Stimulated activated CD8-positive, alpha-beta memory T cell treated with anti-CD3 and anti-CD28 coated beads, Interleukin-4, amount 100 ng/mL, for 4 hours (primary cell): ENCODE data around the gene DMBT1.

Experiments
- DNase-seq, 2 donors: peaks; one replicate each; pipeline ENCODE4 v3.0.0-alpha.2; 2020; ENCODE audit warnings: low read depth in 2 of 2, low spot score in 1 of 2

DMBT1 gene

DNA sequence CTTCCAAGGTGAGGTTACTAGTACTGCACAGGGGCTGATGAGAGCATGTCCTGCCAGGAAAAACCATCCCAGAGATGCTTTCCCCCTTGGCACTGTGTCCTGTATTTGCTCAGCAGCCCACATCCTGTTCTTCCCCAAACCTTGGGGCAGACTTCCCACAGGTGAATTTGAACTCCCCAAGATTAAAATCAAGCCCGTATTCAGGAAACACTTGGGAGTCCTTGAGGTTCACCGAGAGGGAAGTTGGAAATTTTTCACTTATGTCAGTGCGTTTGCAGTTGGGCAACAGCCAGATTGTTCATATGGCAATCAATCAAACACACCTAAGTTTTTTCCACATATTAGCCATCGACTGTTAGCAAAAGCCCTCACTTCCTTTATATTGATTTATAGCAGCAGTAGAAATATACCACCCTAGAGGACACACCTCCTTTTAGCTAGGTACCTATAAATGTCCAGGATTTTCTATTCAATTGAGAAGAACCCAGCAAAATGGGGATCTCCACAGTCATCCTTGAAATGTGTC, at the start of gene DMBT1:
Gene DMBT1, plus strand, starts transcription at position 476 of the 526 bp plus-strand sequence. Its CDS starts 17 bp downstream, at position 493.
- DNase-seq = no peak

DNA sequence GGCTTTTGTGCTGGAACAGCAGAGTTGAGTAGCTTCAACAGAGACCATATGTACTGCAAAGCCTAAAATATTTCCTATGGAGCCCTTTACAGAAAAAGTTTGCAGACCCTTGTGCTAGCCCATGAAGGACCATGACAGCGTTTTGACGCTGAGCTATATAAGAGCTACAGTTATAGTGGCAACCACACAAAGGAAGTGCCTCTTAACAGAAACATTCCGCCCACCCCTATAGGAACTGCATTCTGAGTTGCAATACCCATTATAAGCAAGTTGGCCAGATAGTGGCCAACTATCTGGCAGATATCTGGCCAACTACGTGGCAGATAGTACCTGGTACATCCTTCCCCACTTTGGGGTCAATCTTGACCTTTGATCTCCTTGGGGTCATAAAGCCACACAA, 47.5 kb upstream of the DMBT1 start:
- DNase-seq = no peak

DNA sequence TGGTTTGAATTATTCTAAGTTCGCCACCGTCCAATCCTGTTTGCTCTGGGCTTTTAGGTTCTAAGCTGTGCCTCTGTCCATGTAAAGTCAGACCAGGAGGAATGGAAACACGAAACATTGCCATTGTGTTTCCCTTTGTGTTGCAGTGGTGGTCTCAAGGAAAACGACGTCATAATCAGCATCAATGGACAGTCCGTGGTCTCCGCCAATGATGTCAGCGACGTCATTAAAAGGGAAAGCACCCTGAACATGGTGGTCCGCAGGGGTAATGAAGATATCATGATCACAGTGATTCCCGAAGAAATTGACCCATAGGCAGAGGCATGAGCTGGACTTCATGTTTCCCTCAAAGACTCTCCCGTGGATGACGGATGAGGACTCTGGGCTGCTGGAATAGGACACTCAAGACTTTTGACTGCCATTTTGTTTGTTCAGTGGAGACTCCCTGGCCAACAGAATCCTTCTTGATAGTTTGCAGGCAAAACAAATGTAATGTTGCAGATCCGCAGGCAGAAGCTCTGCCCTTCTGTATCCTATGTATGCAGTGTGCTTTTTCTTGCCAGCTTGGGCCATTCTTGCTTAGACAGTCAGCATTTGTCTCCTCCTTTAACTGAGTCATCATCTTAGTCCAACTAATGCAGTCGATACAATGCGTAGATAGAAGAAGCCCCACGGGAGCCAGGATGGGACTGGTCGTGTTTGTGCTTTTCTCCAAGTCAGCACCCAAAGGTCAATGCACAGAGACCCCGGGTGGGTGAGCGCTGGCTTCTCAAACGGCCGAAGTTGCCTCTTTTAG, 46.3 kb upstream of the DMBT1 start:
- DNase-seq = no peak

DNA sequence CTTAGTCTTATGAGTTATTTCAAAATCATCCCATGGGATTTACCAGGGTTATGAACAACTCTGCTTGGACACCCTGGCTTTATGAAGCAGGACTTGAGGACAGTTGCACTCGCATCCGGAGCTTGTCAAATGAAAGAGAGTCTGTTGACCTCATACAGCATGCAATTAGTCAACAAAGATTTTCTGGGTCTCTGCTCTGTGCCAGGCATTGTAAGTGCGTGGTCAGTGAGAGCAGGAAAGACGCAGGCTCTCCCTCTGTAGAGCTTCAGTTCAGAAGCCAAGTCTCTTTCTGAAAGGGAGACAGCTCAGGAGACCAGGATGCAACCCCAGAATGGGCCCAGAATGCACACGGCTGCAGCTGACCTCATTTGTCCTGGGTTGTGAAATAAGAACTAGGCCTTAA, 45.5 kb upstream of the DMBT1 start:
- DNase-seq = no peak

DNA sequence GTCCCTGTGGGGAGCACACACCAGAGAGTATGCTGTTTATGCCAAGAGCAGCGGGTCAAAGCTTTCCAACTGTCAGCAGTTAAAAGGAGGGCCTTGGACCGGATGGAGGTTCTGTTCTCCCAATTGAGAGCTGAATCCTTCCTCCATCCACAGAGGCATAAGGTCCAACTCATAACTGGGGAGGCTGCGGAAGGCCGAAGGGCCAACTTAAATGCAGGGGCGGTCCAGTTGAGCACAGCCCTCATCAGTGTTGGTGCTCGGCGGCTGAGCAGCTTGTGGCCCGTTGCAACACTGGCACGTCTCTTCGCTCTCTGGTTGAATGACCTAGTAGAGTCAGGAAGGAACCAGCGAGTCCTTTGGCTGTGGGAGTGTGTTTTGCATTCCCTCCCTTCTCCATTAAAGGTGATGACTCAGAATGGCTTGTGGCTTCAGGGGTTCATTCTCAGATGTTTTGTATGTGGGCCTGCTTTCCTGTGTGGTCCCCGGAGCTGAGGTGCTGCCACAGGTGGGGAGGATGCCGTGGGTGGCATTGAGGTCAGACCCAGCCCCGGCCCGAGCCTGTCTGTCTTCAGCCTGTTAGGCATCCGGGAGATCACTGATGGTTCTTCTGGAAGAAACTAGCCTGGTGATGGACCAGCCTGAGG, 44.8 kb upstream of the DMBT1 start:
- DNase-seq = peak; percentile 18 to 36

DNA sequence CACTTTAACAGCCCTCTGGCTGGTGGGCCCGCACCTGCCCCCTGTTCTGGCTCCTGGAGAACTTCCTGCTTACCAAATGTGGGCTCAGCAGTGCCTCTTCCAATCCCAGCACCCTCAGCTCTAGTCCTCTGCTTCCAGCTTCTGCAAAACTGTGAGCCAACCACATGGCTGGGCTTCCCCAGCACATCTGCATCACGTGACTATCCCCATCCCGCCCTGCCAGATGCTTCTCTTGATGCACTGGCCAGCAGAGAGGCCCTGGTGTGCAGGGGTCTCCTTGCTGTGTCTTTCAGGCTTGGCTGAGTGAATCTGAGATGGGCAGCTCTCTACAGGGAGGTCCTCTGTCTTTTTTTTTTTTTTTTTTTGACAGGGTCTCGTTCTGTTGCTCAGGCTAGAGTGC, 43.8 kb upstream of the DMBT1 start:
- no peak for DNase-seq

DNA sequence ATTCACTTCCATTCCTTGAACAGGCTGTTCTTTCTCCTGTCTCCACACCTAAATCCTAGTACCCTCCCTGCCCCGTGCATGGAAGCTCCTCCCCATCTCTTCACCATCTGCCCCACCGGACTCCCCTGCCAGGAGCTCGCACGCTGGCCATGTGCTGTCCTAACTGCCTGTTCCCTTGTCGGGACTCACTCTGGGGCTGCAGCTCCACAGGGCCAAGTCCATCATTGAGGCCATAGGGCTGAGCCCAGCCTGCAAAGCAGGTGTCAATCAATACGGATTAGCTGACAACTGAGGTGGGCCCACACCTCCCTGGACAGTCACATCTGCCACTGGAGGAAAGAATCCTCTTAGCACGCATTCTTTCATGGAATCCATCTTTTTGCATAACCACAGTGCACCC, 41.4 kb upstream of the DMBT1 start:
- DNase-seq = no peak

DNA sequence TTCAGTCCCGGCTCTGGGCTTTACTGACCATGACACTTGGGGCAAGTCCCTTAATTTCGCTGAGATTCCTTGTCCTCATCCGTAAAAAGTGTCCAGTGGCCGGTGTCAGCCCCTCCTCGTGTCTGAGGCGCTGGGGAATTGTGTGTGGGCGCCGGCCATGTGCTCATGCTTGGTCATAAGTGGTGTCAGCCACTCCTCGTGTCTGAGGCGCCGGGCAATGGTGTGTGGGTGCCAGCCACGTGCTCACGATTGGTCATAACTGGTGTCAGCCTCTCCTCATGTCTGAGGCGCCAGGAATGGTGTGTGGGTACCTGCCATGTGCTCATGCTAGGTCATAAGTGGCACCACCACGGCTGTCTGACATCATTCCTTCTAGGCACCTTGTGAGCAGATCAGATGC, 40.7 kb upstream of the DMBT1 start:
- DNase-seq = no peak

DNA sequence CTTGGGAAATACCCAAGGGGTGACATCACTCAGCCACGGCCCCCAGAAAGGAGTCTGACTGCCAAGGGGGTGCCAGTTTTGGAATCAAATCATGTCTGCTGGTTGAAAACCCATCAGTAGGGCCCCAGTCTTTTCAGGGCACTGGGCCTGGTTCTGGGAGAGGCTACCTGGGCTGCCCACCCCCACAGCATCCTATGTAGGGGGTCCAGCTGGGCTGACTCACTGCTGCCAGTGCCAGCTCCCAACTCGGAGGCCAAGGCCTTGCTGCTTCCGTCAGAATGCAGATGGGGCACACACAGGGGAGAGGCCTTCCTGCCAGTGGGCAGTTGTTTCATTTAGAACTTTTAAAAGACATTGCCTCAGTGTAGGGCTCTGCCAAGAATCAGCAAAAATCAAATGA, 39.5 kb upstream of the DMBT1 start:
- no peak for DNase-seq

DNA sequence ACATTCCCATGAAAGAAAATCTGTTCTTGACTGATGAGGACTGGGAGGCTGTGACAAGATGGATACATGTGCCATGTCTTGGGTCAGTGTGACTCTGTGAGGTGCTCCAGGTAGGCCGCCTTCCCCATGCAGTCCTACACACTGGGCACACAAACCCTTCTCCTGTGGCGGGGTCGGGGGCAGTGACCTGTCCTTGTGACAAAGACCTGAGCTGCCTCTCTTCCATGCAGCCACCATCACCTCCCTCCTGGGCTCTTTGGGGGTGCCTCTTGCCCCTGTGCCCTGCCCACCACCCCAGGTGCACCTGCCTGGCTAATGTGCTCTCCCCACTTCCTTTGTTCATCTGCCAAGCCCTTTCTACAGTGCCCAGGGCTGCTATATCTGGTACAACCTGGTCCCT, 35.7 kb upstream of the DMBT1 start:
- no peak for DNase-seq

DNA sequence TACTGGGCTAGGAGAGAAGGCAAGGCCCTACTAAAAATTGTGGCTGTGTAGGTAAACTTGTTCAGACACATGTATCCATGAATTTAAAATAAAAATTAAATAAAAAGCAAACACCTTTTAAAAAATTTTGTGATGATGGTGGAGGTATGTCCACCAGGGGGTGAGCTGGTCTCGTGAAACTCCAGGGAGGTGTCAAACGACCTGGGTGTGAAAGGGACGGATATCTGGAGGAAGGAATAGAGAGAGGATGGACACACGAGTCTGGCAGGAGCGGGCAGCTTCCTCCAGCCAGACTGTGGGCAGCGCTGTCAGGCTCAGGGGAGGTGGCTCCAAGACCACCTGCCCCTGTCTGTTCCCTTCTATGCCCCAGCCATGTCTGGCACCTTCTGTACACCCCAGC, 34.8 kb upstream of the DMBT1 start:
- DNase-seq = no peak

DNA sequence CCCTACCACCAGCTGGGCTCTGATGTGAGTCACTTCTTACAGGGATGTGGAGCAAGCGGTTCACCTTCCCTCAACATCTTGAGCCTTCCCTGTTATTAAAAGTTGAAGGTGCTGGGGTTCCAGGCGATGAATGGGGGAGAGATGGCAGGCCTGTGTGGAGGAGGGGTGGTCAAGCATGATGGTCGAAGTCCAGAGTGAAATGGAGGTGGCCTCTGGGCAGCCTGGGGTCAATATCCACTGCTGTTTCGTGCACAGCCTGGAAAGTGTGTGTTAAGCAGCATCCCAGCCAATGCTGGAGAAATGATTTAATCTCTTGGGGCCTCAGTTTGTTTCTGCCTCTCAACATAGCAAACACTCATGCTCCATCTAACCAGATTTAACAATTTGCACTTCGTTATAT, 33.7 kb upstream of the DMBT1 start:
- no peak for DNase-seq

DNA sequence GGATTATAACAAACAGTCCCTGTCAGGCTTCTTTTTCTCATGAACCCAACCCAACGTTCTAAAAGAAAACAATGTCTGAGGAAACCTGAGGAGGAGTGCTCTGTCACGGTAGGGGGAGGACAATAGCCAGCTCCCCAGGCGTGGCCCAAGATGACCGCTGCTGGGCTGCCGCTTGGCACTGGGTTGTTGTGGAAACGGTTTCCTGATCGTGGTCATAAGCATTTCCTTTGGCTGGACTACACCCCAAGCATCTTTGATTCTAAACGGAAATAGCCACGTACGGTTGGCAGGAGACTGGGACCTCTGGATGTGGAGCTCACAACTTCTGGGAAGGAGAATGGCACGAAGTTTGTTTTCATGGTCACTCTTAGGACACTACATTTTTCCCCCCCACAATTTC, 30.4 kb upstream of the DMBT1 start:
- DNase-seq = no peak

DNA sequence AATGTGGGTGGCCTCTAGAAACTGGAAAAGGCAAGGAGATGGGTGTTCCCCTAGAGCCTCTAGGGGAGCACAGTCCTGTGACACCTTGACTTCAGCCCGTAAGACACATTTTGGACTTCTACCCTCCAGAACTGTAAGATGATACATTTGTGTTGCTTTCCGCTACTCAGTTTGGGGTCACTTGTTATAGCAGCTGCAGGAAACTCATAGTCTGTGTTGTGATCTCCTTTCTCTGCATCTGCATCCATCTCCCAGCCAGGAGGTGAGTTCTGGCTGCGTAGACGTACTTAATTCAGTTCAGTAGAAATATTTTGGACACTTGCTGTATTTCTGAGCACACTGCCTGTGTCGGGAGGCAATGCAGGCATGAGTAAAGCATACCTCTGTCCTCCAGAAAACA, 29.3 kb upstream of the DMBT1 start:
- no peak for DNase-seq

DNA sequence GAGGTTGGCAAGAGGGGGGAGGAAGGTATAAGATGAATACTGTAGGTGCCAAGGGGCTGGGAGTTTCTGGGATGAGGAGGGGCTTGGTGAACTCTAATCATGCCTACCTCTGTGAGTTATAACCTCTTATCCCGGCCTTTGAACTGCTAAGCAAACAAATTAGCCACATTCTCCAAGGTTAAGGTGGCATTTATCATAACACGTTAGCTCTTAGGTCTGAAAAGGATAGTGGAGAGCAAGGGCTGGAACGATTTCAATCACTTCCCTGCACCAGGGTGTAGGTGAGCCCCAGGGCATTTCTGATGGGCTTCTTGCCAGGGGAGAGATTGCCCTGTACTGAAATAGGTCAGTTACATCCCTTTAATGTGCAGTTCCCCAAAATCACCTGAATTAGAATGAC, 28.6 kb upstream of the DMBT1 start:
- DNase-seq = no peak

DNA sequence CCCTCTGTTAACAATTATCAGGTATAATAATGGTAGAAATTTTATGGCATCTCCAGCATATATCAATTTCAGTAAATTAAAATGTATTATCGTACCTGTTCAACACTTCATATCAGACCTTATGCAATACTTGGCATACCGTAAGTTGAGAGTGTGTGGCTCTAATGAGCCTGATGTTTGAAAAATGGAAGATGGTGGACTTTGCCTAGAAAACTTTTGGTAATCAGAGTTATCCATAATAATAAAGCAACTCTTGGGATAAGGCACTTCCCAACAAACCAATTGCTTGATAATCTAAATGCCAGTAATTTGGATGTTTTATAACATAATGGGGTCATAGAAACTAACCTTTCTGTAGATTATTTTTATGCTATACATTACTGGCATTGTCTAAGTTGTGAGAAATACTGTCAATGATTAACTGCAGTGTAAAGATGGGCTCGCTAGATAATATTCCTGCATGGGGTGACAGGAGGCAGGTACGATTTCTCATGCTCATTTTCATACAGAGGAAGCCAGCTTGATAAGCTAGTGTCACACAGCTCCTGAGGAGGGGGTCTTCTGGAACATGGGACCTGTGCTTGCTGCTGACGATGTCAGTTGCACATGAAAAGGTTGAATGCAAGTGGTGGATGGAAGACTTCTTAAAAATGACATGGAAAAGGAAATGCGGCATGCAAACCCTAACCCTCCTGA, 27.8 kb upstream of the DMBT1 start:
- no peak for DNase-seq

DNA sequence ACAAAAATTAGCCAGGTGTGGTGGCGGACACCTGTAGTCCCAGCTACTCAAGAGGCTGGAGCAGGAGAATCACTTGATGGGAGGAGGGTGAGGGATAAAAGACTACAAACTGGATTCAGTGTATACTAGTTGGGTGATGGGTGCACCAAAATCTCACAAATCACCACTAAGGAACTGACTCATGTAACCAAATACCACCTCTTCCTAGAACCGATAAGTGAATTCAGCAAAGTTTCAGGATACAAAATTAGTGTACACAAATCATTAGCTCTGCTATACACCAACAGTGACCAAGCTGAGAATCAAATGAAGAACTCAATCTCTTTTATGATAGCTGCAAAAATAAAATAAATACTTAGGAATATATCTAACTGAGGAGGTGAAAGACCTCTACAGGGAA, 23.0 kb upstream of the DMBT1 start:
- DNase-seq = no peak

DNA sequence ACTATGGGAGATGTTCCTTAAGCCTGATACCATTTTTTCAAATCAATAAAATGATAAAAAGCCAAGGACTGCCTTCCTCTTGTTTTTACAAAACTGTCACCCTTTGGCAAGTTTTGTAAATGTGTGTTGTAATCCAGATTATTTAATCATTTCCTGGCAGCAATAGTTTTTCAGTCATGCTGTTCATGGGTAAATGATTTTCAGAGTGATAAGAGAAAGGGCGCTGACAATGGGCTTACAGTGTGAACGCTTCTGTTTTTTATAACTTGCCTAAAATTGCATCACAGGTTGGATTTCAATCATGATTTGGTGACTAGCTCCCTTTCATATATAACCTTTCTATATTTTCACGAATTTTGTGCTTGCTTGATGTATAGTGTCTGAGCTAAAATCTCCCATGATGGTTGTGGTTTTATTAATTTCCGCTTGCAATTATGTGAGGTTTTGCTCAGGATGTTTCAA, 19.0 kb upstream of the DMBT1 start:
- no peak for DNase-seq

DNA sequence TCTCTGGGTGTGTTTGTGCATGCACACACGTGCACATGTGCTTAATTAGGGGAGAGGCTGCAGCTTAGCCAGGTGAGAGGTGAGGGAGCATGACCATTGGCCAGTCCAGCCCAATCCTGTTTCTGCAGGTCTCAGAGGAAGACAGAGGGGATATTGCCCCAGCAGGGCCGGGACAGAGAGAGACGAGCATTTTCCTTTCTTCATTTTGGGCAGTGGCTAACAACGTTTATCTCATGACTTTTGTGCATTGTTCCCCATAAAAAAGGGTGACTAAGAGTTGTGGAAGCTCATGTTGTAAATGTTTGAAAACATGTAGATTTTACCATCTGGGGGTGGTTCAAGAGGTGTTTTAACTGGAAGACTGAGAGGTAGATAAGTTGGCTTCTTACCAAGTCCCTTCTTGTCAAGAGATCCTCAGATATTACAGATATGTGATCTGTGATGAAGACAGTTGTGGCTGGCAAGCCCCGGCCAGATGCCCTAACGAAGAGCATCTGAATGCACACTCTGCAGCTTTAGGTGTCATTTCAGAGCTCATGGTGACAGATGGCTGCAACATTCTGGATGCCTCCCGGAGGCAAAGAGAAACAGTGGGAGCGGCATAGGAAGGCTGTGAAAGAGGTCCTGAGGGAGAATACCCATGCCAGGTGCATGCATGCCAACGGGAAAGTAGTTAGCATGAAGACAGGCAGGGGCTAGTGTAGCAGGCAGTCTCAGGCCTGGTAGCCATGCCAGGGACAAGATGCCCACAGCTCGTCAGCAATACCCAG, 16.7 kb upstream of the DMBT1 start:
- DNase-seq = no peak

DNA sequence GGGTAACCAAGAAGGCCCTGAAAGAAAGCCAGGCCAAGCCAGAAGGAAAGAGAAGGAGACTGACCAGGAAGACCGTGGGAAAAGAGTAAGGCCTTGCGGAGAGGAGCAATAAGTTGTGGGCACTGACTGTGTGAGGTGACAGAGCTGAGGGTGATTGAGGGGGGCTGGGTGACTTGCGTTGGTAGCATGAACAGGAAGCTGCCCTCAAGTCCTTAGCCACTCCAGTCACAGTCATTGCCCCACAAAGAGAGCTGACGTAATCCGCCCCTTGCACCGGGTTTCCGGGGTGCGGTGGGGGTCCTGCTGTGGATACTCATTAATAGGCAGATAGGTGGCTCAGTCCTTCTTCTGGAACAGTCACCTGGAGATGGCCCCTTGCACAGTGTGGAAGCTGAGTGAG, 16.1 kb upstream of the DMBT1 start:
- DNase-seq = no peak

DNA sequence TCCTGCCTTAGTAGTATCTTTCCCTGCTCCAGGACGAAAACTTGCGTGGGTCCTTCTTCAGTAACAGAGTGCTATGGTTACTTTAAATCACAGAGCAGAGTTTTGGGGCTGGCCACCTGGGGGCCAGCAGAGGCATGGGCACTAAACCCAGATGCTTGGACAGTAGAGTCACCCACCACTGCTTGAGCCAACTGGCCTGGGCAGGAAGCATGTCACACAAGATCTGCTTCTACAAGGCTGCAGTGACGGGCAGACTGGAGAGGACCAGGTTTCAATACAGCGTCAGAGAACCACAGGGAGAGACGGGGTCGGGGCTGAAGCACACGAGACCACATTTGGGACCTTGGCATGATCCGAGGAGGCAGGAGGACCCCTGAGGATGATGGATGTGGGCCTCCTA, 14.3 kb upstream of the DMBT1 start:
- no peak for DNase-seq
